Measurements from ENCODE around the gene ALDH4A1. TPM values are rescaled to one million over a fixed set of nuclear protein-coding genes. Genes with fewer than 3 reads are reported as not detected.

ALDH4A1 gene
- total RNA-seq, 1 donor from 2014 or later: 13.0 TPM

DNA sequence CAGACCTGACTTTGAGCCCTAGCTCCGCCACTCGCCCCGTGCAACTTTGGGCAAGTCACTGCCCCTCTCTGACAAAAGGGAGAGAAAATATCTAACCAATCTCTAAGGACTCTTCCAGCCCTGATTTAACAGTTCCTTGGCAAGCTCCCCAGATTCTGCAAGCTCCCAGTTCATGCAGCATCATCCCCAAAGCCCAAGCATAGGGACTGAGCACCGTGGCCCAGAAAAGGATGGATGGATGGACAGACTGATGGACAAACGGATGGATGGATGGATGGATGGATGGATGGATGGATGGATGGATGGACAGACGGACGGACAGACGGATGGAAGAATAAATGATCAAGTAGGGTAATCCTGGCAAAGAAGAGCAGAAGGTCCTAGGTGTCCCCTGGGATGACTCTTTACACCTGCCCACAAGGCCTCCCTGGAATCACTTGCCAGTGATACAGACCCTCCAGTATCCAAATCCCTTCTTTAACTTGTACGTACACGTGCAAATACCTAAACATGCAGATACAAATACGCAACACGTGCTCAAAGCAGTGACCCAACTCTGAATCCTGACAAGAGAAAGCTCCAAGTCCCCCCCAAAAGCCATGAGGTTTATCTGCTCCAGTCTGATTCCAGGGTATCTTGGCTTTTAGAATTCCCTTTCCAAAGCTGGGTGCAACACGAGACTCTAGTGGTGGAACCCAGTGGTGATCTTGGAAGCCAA, 38.1 kb upstream of the ALDH4A1 start:
- no peak for ATAC-seq
- DNase-seq (ENCODE audit: low spot score): no peak
- intact Hi-C loops (cut with DNase I): no loop called here

DNA sequence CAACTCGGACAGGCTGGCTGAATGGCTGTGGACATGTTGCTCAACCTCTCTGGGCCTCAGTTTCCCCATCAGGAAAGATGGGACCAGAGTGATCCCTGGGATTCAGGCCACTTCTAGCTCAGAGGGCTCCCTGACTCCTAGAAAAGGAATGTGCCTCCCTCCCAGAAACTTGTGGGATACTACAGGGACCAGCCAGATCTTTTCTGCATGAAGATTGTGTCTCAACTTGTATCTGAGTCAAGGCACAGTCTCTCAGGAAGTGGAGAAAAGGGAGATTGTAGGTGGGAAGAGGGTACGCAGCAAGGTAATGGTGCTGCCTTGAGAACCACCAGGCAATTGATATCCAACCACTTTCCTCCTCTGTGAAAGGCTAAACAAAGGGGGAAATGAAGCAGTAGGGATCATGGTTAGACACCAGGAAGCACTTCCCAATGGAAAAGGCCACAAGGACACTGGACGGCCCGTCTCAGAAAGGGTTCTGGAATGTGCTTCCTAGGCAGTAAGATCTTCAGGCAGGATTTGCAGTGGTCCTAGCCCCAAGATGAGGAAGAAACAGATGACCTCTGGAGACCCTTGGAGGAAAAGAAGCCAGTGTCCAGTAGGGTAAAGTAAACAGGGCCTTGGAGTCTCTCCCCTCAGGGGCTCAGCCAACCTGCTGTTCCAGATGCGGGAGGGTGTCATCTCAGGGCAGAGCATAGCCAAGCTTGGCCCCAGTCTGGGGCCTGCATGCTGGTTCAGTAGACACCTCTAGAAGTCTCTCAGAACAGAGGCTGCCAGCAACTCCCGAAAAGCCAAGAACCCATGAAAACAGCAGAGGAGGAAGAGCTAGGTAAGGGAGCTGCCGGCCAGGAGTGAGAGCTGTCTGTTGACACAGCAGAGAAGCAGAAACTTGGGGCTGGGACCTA, 37.3 kb upstream of the ALDH4A1 start:
- DNase-seq (ENCODE audit: low spot score): no peak
- ATAC-seq: no peak
- intact Hi-C loops (cut with DNase I): no loop called here

DNA sequence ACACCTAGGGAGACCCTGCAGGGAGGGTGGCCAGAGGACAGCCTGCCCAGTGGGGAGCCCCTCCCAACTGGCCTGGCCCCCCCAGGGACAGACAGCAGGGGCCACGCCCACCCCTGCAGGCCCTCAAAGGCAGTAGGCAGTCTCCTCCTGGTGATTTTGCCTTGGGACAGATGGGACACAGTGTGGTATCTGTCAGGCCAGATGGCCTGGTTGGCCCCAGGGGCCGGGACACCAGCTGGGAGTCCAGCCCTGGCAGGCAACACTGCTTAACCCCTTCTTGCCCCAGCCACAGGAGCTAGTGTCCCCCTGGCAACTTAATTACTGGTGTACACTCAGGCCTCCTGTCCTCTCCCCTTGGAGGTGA, 36.3 kb upstream of the ALDH4A1 start:
- intact Hi-C loops (cut with DNase I): no loop called here
- ATAC-seq (no peak), DNase-seq (ENCODE audit: low spot score) (no peak)

DNA sequence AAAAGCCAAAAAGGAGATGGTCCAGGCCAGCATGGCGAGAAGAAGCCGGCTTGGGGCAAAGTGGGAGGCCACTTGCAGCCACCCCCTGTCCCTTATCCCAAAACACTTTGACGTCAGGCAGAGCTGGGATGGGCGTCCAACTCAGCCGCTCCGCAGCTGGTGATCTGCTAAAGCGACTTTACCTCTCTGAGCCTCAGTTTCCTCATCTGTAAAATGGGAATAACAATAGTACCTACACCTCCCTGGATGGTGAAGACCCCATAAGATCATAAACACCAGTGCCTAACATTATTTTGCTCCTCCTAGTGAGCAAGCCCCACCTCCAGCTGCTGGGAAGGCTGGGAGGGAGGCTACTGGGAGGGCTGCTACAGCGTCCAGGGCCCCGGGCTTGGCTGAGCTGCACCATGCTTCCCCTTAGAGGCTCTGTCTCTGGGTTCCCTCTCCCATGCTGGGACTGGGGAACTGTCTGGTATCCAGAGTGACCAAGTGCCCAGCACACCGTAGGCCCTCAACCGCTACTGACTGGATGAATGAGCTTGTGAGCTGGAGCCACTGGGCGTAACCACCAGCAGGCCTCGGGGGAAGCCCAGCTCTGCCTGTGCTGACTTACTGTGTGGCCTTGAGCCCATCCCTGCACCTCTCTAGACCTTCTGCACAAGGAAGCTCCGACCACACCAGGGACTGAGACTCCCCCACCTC, 35.8 kb upstream of the ALDH4A1 start:
- intact Hi-C loops (cut with DNase I): no loop called here
- DNase-seq (ENCODE audit: low spot score): no peak
- ATAC-seq: no peak

DNA sequence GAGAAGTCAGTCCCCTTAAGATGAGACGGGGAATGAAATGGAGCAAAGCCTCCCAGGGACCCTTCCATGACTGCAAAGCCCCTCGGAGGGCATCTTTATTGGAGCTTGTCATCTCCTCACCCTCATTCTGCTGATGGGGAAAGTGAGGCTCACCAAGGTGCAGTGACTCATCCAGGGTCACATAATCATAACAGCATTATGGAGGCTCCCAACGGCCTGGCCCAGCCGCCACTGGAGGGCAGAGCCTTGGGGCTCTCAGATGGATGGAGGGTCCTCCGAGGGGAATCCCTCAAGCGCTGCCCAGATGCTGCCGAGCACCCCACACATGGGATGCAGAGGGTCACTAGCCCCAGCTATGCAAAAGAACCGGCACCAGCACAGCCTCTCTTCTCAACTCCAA, 35.2 kb upstream of the ALDH4A1 start:
- intact Hi-C loops (cut with DNase I): no loop called here
- no peak for ATAC-seq
- DNase-seq (ENCODE audit: low spot score): no peak

DNA sequence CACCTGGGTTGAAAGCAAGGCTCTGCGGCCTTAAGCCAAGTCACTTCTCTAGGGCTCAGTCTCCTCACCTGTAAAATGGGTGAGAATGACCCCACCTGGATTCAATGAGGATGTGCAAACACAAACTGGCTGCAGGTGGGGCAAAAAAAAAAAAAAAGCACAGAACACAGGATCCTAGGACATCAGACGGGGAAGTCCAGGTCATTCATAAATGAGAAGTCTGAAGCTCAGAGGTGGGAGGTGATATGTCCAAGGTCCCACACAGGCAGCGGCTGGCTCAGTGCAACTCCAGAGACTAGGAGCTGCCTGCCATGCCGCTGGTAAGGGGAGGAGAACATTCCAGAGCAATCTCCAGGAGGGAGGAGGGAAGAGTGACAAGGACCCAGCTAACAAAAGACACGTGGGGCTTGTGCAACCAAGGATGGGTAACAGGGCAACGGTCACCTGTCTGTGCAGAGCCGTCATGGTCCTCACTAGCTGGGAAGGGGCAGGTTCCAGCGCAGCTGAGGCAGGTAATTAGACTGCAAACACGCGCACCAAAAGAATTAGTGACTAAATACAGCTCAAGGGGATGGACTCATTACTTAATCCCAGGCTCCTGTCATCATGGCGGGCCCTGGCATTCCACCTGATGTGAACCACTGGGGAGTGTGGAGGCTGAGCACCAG, 34.6 kb upstream of the ALDH4A1 start:
- ATAC-seq (no peak), DNase-seq (ENCODE audit: low spot score) (no peak)
- intact Hi-C loops (cut with DNase I): no loop called here

DNA sequence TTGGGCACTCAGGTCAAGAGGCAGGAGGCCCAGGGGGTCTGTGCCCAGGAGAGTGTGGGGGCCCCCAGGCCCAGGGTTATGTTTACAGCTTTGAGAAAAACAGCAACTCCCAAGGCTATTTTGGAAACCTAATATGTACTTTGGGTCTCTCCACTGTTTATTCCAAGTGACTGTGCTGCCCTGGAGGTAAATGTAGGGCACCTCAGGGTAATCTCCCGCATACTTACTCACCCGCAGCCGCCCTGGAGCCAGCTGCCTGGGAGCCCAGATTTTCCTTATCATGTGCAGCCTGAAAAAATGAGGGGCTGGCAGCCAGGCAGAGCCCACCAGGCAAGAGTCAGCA, 34.1 kb upstream of the ALDH4A1 start:
- ATAC-seq (no peak), DNase-seq (ENCODE audit: low spot score) (no peak)
- intact Hi-C loops (cut with DNase I): no loop called here

DNA sequence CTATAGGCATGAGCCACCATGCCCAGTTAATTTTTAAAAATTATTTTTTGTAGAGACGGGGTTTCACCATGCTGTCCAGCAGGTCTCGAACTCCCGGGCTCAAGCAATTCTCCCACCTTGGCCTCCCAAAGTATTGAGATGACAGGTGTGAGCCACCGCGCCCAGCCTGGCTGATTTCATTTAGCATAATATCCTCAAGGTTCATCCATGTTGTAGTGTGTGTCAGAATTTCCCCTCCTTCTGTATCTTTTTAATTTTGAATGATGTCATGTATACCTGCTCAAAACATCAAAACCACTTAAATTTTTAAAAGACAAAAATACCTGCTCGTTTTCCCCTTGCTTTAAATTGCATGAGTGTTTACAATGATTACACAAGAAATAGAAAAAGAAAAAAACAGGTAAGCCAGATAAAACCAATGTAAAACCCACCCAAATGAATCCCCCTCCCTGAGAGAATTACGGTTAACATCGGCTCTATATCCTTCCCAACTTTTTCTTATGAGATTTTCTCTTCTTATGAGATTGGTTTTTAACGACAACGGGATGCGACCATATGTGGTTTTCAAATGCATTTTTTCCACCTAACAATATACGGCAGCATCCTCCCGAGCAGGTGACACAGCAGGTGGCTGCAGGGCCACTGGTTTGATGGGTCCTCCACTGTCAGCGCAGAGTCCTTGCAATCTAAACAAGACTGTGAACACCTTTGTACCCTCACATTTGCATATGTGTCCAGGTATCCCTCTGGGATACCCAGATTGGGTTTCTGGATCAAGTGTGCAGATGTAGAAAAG, 32.0 kb upstream of the ALDH4A1 start:
- intact Hi-C loops (cut with DNase I): no loop called here
- no peak for DNase-seq (ENCODE audit: low spot score)
- no peak for ATAC-seq

DNA sequence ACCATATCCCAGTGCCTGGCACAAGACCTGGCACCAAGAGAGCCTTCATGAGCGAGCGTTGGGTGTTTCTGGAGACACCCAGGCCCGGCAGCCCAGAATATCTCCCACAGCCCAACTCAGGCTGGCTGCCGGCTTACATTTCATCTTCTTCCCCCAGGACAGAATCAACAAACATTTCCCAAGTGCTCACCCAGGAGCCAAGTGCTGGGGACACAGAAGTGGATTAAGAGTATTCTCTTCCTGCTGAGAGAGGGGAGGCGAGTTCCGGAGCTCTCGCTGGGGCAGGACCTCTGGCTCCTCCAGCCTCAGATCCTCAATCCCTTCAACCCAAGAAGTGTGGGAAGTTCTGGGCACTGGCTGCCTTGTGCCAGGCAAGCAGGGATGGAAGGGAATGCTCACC, 30.5 kb upstream of the ALDH4A1 start:
- intact Hi-C loops (cut with DNase I): no loop called here
- ATAC-seq: no peak
- DNase-seq (ENCODE audit: low spot score): no peak

DNA sequence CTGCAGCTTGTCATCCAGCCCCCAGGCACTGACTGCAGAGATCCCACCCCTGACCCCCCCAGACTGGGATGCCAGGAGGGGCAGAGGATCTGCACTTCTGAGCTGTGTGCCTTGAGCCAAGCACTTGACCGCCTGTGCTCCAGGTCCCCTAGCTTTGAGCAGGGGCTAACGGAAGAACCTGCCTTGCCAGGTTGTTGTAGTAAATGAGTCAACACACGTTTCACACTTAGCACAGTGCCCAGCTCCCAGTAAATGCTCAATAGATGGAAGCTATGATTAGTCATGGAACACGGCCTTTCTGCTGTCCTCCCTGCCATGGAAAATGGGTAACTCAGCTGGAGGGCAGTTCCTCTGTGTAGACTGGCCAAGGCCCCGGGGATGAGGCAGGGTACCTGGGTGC, 30.0 kb upstream of the ALDH4A1 start:
- intact Hi-C loops (cut with DNase I): no loop called here
- no peak for DNase-seq (ENCODE audit: low spot score)
- no peak for ATAC-seq

DNA sequence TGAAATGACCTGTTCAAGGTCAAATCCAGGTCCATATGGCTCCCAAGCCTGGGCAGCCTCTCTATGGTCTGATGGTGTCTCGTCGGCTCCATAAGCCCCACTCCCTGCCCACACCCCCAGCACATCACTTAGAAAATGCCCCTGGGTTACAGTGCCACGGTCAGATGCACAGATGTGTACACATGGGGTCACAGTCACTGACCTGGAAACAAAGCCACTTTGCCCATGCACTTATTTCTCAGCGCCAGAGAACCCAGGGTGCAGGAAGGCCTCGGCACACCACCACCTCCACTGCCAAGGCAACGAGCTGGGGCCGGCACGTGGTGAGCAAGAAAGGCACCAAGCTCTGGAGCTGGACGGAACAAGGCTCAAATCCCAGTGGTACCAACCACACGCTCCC, 29.4 kb upstream of the ALDH4A1 start:
- DNase-seq (ENCODE audit: low spot score): no peak
- no peak for ATAC-seq
- intact Hi-C loops (cut with DNase I): no loop called here

DNA sequence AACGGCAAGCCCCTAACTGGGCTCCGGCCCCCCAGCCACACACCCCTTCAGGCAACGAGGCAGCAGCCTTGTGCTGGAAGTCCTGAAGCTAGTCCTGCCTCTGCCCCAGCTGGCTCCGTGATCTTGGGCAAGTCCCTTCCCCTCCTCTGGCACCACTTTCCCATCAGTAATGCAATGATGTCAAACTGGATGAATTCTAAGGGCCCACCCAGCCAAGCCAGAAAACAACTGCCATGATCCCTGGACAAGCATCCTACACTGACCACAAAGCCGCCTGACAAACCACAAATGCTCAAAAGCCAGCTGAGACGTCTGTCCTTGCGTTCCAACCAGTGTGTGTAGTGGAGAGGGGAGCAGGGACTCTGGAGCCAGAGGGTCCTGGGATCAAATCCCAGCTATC, 27.3 kb upstream of the ALDH4A1 start:
- intact Hi-C loops (cut with DNase I): no loop called here
- DNase-seq (ENCODE audit: low spot score) (no peak), ATAC-seq (no peak)

DNA sequence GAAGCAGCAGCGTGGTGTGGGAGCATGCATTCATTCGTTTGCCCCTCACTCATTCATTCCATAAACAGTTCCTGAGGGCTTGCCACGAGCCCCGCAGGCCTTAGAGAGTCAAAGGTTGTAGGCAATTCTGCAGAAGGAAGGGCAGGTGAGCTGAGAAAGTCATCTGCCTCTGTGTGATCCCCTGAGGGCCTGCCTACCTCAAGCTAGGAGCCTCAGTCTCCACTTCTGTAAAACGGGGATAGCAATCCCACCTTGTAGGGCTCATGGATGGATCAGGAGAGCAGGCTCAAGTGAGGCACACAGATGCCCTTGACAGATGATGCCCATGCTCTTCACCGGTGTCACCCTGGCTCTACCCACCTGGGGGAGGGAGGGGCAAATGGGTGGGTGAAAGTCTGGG, 26.6 kb upstream of the ALDH4A1 start:
- intact Hi-C loops (cut with DNase I): no loop called here
- DNase-seq (ENCODE audit: low spot score): no peak
- ATAC-seq: no peak

DNA sequence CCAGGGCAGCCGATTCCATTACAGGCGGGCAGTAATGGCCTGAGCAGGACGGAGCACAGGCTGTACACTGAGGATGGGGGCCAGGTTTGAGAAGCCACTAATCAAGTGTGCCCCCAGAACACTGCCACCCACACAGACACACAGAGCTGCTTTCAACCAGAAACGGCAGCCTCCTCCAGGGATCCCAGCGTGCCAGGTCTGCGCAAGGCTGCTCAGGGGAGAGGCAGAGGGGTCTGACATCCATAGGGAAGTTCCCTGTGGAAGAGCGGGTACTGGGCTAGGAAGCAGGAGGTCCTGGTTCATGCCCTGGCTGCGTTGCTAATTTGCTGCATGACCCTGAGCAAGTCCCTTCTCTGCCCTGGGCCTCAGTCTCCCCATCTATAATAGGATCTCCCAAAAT, 26.1 kb upstream of the ALDH4A1 start:
- DNase-seq (ENCODE audit: low spot score): no peak
- no peak for ATAC-seq
- intact Hi-C loops (cut with DNase I): no loop called here

DNA sequence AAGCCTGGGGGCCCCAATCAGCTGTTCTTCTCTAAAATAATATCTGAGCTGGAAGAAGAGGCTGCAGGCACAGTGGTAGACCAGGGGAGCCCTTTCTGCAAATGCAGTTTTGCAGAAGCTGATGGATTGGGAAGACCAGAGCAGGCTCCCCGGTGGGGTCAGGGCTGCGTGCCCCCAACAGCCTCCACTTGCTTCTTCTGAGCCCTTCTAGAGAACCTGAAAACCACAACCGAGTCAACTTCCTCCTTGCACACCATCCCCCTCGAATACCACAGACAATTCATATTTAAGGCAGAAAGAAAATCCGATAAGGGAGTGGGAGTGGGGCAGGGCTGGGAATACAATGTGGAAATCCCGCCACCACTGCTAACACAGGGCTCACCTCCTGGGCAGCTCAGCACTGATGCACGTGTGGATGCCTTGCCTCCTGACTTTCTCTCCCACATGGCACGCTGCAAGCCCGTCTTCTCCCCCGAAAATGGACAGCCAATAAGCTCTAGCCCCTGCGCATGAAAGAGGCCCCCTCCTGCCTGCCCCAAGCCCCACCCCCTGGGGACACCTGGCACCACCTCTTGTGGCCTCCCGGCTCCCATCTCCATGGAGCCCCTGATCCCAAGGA, 25.4 kb upstream of the ALDH4A1 start:
- intact Hi-C loops (cut with DNase I): no loop called here
- no peak for ATAC-seq

DNA sequence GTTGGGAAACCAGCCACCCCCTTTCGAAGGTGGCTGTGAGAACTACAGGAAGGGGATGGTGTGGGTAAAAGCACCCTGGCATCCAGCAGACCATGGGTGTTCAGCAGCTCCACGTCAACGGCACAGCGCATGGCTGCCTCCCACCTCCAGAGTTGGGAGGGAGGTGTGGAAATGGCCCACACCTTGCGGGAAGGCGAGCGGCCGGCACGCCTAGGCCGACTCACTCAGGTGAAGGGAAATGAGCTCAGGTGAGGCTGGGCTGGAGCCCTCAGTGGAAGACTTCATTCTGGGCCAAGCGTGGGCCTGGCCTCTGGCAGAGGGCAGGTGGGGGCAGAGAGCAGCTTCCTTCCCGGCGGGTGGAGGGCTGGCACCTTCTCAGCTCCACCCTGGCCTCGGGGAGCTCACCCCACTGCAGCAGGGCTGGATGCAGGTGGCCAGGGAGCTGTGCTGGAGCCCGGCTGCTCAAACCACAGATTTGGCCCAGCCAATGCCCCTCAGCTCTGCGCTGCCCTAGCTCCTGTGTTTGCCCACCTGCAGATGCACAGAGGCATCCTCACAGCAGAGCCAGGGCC, 24.8 kb upstream of the ALDH4A1 start:
- DNase-seq (ENCODE audit: low spot score): no peak
- ATAC-seq: no peak
- intact Hi-C loops (cut with DNase I): no loop called here

More for the DNA sequence above, 25.4 kb upstream of the ALDH4A1 start:
- no peak for DNase-seq (ENCODE audit: low spot score)

DNA sequence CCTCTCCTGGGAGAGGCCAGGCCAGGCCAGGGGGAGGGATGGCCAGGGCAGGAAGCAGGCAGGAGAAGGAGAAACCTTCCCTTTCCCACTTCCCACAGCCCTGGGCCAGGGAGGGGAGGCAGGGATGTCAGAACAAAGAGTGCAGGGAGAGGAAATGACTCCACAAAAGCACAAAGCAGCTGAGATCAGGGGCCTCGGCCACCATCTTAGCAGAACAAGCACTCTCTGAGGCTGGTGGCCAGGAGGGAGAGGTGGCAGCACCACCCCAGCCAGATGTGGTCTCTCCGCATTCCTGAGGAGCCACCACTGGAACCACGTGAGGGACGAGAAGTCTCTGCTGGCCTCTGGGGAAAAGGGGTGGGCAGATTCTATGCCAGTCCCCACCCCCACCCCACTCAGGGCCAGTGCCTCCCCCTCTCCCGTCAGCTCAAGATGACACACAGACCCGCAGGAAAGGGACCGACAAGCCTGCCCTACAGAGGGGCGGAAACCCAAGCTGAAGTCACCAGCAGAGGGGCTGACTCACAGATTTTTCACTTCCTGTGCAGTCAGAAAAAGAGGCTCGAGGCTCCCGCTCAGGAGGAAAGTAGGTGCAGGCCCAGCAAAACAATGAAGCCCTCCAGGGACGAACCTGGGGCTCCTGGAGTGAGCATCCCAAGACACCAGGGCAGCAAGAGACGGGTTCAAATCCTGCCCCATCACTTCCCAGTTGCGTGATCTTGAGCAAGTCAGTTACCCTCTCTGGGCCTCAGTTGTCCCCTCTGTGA, 24.1 kb upstream of the ALDH4A1 start:
- ATAC-seq: peak; percentile 17
- no peak for DNase-seq (ENCODE audit: low spot score)
- intact Hi-C loops (cut with DNase I): no loop called here

Measured in sciatic nerve (tissue), 2 donors.